Endothelial cell of umbilical vein (primary cell): ENCODE results near the gene SLC12A7. TPM values are rescaled to one million over a fixed set of nuclear protein-coding genes. Genes with fewer than 3 reads are reported as not detected.

Experiments used
- BruUV-seq: library from RNA; stranded (reverse); fragments of 400-500 nt; replicated peaks from 2 replicates; lab custom pipeline; 2021; lab: Mats Ljungman, UMichigan
- CTCF ChIA-PET: fragments of 300-600, 350-600 bp; sonication (Branson Sonifier 250); formaldehyde crosslinking; loops from one replicate; lab custom pipeline; 2021; ENCODE audit warnings: antibody characterized with exemption, inconsistent platforms; lab: Charles Lee
- POLR2A ChIA-PET: fragments of 300-600, 350-600 bp; sonication (Branson Sonifier 250); formaldehyde crosslinking; loops from one replicate; lab custom pipeline; 2021; ENCODE audit warnings: antibody characterized with exemption, inconsistent platforms; lab: Charles Lee
- DNase-seq: peaks from one replicate; pipeline ENCODE4 v3.0.0-alpha.2; 2011; ENCODE audit warnings: low read depth, low spot score
- FAIRE-seq: peaks from 2 replicates; lab custom pipeline; 2011; peaks lifted over from hg19 to GRCh38; lab: Jason Lieb, UNC
- H2AFZ ChIP-seq: 2 replicates; pipeline ENCODE4 v1.6.0; 2012; ENCODE audit warnings: low read depth, low read length, control low read depth, inconsistent platforms
- H3K27ac ChIP-seq: 2 replicates; pipeline ENCODE4 v1.5.1; 2011; ENCODE audit warnings: low read depth, mild to moderate bottlenecking, control low read depth, low read length, moderate library complexity; ENCODE audit not compliant: insufficient read depth
- H3K27me3 ChIP-seq, 2 experiments: 2 replicates each; pipeline versions ENCODE4 v1.6.0 to v1.6.1; 2011; ENCODE audit warnings: low read length in 2 of 2, mixed read lengths in 1 of 2; ENCODE audit not compliant: control insufficient read depth in 2 of 2, insufficient read depth in 2 of 2
- H3K36me3 ChIP-seq, 2 experiments: 2 replicates in 1 of 2; 3 replicates in 1 of 2; pipeline ENCODE4 v1.5.1; 2011; ENCODE audit warnings: low read length in 2 of 2, mild to moderate bottlenecking in 1 of 2, moderate library complexity in 1 of 2; ENCODE audit not compliant: control insufficient read depth in 2 of 2, insufficient read depth in 2 of 2; ENCODE audit errors: extremely low read depth in 1 of 2
- H3K4me1 ChIP-seq: 3 replicates; pipeline ENCODE4 v1.5.1; 2011; ENCODE audit warnings: mild to moderate bottlenecking, low read length; ENCODE audit not compliant: control insufficient read depth, insufficient read depth; ENCODE audit errors: extremely low read depth
- H3K4me2 ChIP-seq: 2 replicates; pipeline ENCODE4 v1.6.1; 2011; ENCODE audit warnings: low read length, control low read depth, mixed read lengths; ENCODE audit not compliant: insufficient read depth
- H3K4me3 ChIP-seq, 3 experiments: fragments of 200-600 bp in 1 of 3; sonication (generic), shearing (Covaris generic) in 1 of 3; replicated peaks in 1 of 3; 2 replicates each; pipeline ENCODE4 v1.5.1; 2011 to 2016; ENCODE audit warnings: control low read depth in 3 of 3, low read length in 3 of 3, mild to moderate bottlenecking in 2 of 3, inconsistent platforms in 1 of 3, low read depth in 1 of 3, moderate library complexity in 1 of 3; ENCODE audit not compliant: insufficient read depth in 1 of 3
- H3K79me2 ChIP-seq: 2 replicates; pipeline ENCODE4 v1.6.0; 2012; ENCODE audit warnings: low read length, inconsistent platforms; ENCODE audit not compliant: control insufficient read depth, insufficient read depth
- H3K9ac ChIP-seq: replicated peaks from 2 replicates; pipeline ENCODE3; 2011; ENCODE audit warnings: low read length, control low read depth; ENCODE audit not compliant: insufficient read depth; ENCODE audit errors: extremely low read depth
- H3K9me1 ChIP-seq: replicated peaks from 3 replicates; pipeline ENCODE4 v1.6.0; 2011; ENCODE audit warnings: mild to moderate bottlenecking, low read length; ENCODE audit not compliant: control insufficient read depth, insufficient read depth; ENCODE audit errors: extremely low read depth
- H3K9me3 ChIP-seq: replicated peaks from 2 replicates; pipeline ENCODE4 v1.5.1; 2012; ENCODE audit warnings: low read length, inconsistent platforms; ENCODE audit not compliant: control insufficient read depth, insufficient read depth
- H4K20me1 ChIP-seq: replicated peaks from 2 replicates; pipeline ENCODE3; 2011; ENCODE audit warnings: mild to moderate bottlenecking, low read length; ENCODE audit not compliant: control insufficient read depth, insufficient read depth; ENCODE audit errors: extremely low read depth
- CTCF ChIP-seq, 2 donors: IDR thresholded peaks; 1 replicate in 1 of 2; 2 replicates in 1 of 2; pipeline ENCODE4 v1.5.1; 2011; ENCODE audit warnings: low read length in 2 of 2, mild to moderate bottlenecking in 2 of 2, moderate library complexity in 2 of 2, control low read depth in 1 of 2, inconsistent platforms in 1 of 2, low read depth in 1 of 2; ENCODE audit not compliant: insufficient read depth in 1 of 2; ENCODE audit errors: extremely low read depth in 1 of 2
- EZH2 ChIP-seq: IDR thresholded peaks from 2 replicates; pipeline ENCODE4 v1.6.1; 2012; ENCODE audit warnings: borderline replicate concordance, low read depth, mild to moderate bottlenecking, moderate library complexity, low read length, inconsistent platforms; ENCODE audit not compliant: severe bottlenecking
- FOS ChIP-seq: IDR thresholded peaks from 2 replicates; pipeline ENCODE4 v1.6.1; 2011; ENCODE audit warnings: mild to moderate bottlenecking, low read length, moderate library complexity, borderline replicate concordance; ENCODE audit not compliant: insufficient read depth
- GATA2 ChIP-seq: IDR thresholded peaks from 2 replicates; pipeline ENCODE4 v1.7.0; 2011; ENCODE audit warnings: low read depth, mild to moderate bottlenecking, moderate library complexity, mixed read lengths, low read length; ENCODE audit not compliant: insufficient read length, insufficient read depth
- JUN ChIP-seq: IDR thresholded peaks from 2 replicates; pipeline ENCODE4 v1.6.1; 2011; ENCODE audit warnings: borderline replicate concordance, low read depth; ENCODE audit not compliant: insufficient read length, insufficient read depth
- MYC ChIP-seq: IDR thresholded peaks from one replicate; pipeline ENCODE4 v1.6.1; 2011; ENCODE audit warnings: mild to moderate bottlenecking, low read depth, low read length
- POLR2A ChIP-seq: IDR thresholded peaks from 2 replicates; pipeline ENCODE4 v1.6.1; 2012; ENCODE audit warnings: low read depth, mild to moderate bottlenecking, control low read depth, low read length
- POLR2AphosphoS5 ChIP-seq: IDR thresholded peaks from 2 replicates; pipeline ENCODE4 v1.6.1; 2012; ENCODE audit warnings: low read depth, mild to moderate bottlenecking, control low read depth, low read length, moderate library complexity; ENCODE audit not compliant: insufficient read depth
- dilution Hi-C: fragments of 300-500 bp; cut with MboI; formaldehyde crosslinking; loops from one replicate; pipeline ENCODE4 v1.15.0; 2019; ENCODE audit warnings: low sequenced_read_pairs; ENCODE audit not compliant: extremely low pct_ligation_motif_present
- intact Hi-C: fragments of 100-400 bp; cut with micrococcal nuclease; formaldehyde crosslinking; loops from one replicate; pipeline ENCODE4 v1.10.0; 2022
- polyA plus RNA-seq, 4 experiments: library from polyadenylated mRNA; depleted of rRNA in 3 of 4; stranded (reverse) in 3 of 4; unstranded in 1 of 4; fragments of >200 nt; gene quantifications; 2 replicates each; pipeline versions ENCODE4 v1.2.1 to v1.2.3, GENCODE V29; 2011 to 2012; ENCODE audit warnings: missing spikeins in 1 of 4
- total RNA-seq: library from RNA; stranded (reverse); gene quantifications from 2 replicates; pipeline ENCODE4 v1.2.3, GENCODE V29; 2021

SLC12A7 gene
- total and polyA plus RNA-seq, 2 donors (not counting 3 experiments of a cell fraction or from before 2014, with no cell fraction given), result 16.4 to 38.8 TPM

DNA sequence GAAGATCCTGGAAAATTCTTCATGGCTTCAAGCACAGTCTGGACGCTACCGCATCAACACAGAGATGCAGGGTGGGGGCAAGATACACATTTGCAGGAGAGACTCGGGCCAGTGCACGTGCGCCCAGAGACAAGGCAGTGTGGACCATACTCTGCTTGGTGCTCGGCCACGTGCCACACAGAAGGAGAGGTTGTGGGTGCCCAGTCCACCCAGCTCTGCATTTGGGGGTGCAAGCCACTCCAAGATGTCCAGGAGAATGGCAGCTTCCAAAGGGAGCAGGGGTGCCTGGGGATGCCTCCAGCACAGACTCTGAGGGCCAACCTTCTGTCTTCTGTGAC lies 99.0 kb downstream of the SLC12A7 start:
- H3K4me3 ChIP-seq, result no peak overlapping the region
- H4K20me1 ChIP-seq, result no peaks in the 10 kb centered on the region
- no peak for DNase-seq
- no peaks in the 10 kb centered on the region for H3K9me3 ChIP-seq
- dilution Hi-C loops (no loop called here), intact Hi-C loops (no loop called here)
- ChIA-PET POLR2A (interaction anchor here (0.6 kb wide), 1 partner anchor 274 kb away, joined by 3 read pairs; no protein-coding TSS in a partner anchor), CTCF (interaction anchor here (1.1 kb wide), 1 partner anchor 10 kb away, joined by 4 read pairs; no protein-coding TSS in a partner anchor)
- H3K27ac ChIP-seq, result no peak overlapping the region
- H3K36me3 ChIP-seq, result no peaks in the 10 kb centered on the region
- TF ChIP-seq FOS (no peak), CTCF (IDR thresholded peaks at IDR 0.05; ENCODE audit: extremely low read depth in 1 of 2, insufficient read depth in 1 of 2, low read depth in 1 of 2, low read length in 2 of 2) (no peak), EZH2 (no peak), POLR2AphosphoS5 (no peak), MYC (no peak), POLR2A (no peak), GATA2 (no peak), JUN (no peak)
- no peaks in the 10 kb centered on the region for H3K79me2 ChIP-seq
- no peak for FAIRE-seq
- H2AFZ ChIP-seq, result no peak overlapping the region
- H3K27me3 ChIP-seq, result peaks cover 17 to 19% of the 10 kb centered on the region in 2 experiments
- H3K4me2 ChIP-seq, result no peak overlapping the region
- BruUV-seq, result no TSS peak
- H3K4me1 ChIP-seq, result no peaks in the 10 kb centered on the region
- no peak overlapping the region for H3K9ac ChIP-seq
- H3K9me1 ChIP-seq, result no peaks in the 10 kb centered on the region
